Right atrium auricular region (tissue), 2 donors: ENCODE data around the gene PFDN5. TPM values are rescaled to one million over a fixed set of nuclear protein-coding genes. Genes with fewer than 3 reads are reported as not detected.

ENCODE experiments used
- DNase-seq: peaks from one replicate; pipeline ENCODE4 v3.0.0-alpha.2; 2019; ENCODE audit warnings: low spot score
- H3K27ac ChIP-seq, 2 donors: fragments of 200-600 bp; sonication (generic); 1 replicate in 1 of 2; 2 replicates in 1 of 2; pipeline ENCODE4 v1.5.1; 2016 to 2019
- H3K27me3 ChIP-seq, 2 donors: fragments of 200-600 bp; sonication (generic); one replicate each; pipeline versions ENCODE4 v1.5.1 to v1.6.0; 2017 to 2019
- H3K36me3 ChIP-seq: fragments of 200-600 bp; sonication (generic); one replicate; pipeline ENCODE4 v1.5.1; 2016
- H3K4me1 ChIP-seq, 2 donors: fragments of 200-600 bp; sonication (generic); one replicate each; pipeline versions ENCODE4 v1.5.1 to v1.6.0; 2017 to 2019
- H3K4me3 ChIP-seq, 2 donors: fragments of 200-600 bp; sonication (generic); 1 replicate in 1 of 2; 2 replicates in 1 of 2; pipeline ENCODE4 v1.5.1; 2017 to 2019; ENCODE audit warnings: mild to moderate bottlenecking in 1 of 2, moderate library complexity in 1 of 2
- H3K9me3 ChIP-seq, 2 donors: fragments of 200-600 bp; sonication (generic); one replicate each; pipeline ENCODE4 v1.5.1; 2019
- total RNA-seq, 2 donors: library from RNA; depleted of rRNA; stranded (reverse); fragments of >200 nt; gene quantifications; one replicate each; pipeline ENCODE4 v1.1.0, GENCODE V29; 2016
- TF ChIP-seq, protein P1 (sequence below), 2 donors: fragments of 200-600 bp; sonication (generic); IDR thresholded peaks; one replicate each; pipeline ENCODE4 v1.5.1; 2019; ENCODE audit warnings: antibody characterized with exemption in 2 of 2

Gene PFDN5
- total RNA-seq, 2 donors from 2014 or later, result 416 to 549 TPM

DNA sequence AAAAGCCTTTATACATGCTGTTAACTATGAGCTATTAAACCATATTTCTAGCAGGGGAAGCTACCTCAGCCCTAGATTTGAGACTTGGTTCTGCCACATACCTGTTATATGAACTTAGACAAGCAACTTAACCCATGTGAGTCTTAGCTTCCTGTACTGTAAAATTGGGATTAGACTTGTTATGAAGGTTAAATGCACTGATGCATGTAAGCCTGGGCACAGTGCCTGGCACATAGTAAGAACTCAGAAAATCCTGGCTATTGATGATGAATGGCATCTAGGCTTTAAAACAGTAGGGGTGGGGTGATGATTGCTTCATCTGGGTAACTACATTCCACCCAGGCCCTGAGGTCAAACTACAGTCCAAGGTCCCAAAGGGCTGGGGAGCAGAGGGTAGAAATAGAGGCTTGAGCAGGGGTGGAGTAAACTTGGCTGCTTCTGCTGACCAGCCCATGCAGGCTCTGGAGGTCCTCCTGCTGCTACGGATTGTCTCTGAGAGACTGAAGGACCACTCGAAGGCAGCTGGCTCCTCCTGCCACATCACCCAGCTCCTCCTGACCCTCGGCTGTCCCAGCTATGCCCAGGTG is 16.0 kb upstream of the PFDN5 start:
- H3K36me3 ChIP-seq, result no peaks in the 10 kb centered on the region
- H3K27me3 ChIP-seq, result no peaks in the 10 kb centered on the region
- no peak for DNase-seq
- no peaks in the 10 kb centered on the region for H3K9me3 ChIP-seq
- no peaks in the 10 kb centered on the region for H3K4me1 ChIP-seq
- no peak overlapping the region for H3K27ac ChIP-seq
- TF ChIP-seq, protein P1, sequence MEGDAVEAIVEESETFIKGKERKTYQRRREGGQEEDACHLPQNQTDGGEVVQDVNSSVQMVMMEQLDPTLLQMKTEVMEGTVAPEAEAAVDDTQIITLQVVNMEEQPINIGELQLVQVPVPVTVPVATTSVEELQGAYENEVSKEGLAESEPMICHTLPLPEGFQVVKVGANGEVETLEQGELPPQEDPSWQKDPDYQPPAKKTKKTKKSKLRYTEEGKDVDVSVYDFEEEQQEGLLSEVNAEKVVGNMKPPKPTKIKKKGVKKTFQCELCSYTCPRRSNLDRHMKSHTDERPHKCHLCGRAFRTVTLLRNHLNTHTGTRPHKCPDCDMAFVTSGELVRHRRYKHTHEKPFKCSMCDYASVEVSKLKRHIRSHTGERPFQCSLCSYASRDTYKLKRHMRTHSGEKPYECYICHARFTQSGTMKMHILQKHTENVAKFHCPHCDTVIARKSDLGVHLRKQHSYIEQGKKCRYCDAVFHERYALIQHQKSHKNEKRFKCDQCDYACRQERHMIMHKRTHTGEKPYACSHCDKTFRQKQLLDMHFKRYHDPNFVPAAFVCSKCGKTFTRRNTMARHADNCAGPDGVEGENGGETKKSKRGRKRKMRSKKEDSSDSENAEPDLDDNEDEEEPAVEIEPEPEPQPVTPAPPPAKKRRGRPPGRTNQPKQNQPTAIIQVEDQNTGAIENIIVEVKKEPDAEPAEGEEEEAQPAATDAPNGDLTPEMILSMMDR (IDR thresholded peaks at IDR 0.05), result no peak
- H3K4me3 ChIP-seq, result no peak overlapping the region

DNA sequence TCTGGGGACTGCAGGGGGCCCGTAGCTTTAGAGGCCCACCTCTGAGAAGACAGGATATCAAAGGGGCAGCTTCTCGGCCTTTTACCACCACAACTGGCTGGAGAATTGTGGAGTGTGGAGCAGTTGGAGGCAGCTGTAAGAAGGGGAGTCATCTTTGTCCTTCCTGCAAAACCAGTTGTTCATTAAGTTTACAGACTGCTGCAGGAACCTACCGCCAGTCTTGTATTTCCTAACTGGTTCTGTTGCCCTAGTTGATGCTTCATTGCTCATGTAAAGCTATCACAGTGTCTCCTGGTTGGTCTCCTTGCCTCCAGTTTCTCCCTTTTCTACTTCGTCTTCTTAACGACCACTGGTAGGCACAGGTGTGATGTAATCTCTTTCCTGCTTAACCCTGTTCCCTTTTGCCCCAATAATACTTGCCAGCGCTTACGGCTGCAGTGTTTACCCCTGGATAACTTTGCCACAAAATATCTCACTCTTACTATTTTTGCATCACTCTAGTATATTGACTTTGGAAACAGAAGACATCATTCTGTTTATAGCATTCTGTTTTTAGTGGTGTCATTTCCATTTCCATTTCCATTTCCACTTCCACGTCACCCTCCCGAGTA is 15.3 kb upstream of the PFDN5 start:
- Histone ChIP-seq H3K9me3 (no peaks in the 10 kb centered on the region), H3K36me3 (no peaks in the 10 kb centered on the region), H3K4me3 (no peak overlapping the region), H3K27me3 (no peaks in the 10 kb centered on the region), H3K27ac (no peak overlapping the region), H3K4me1 (no peaks in the 10 kb centered on the region)
- DNase-seq, result no peak
- TF ChIP-seq, protein P1 (IDR thresholded peaks at IDR 0.05), result no peak

DNA sequence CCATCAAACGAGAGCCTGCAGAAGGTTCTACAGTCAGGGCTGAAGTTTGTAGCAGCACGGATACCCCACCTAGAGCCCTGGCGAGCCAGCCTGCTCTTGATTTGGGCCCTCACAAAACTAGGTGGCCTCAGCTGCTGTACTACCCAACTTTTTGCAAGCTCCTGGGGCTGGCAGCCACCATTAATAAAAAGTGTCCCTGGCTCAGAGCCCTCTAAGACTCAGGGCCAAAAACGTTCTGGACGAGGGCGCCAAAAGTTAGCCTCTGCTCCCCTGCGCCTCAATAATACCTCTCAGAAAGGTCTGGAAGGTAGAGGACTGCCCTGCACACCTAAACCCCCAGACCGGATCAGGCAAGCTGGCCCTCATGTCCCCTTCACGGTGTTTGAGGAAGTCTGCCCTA is 8.9 kb upstream of the PFDN5 start:
- Histone ChIP-seq H3K4me3 (no peak overlapping the region), H3K27ac (no peak overlapping the region), H3K27me3 (no peaks in the 10 kb centered on the region), H3K9me3 (no peaks in the 10 kb centered on the region), H3K36me3 (no peaks in the 10 kb centered on the region), H3K4me1 (no peaks in the 10 kb centered on the region)
- no peak for DNase-seq
- TF ChIP-seq, protein P1 (IDR thresholded peaks at IDR 0.05), result no peak

DNA sequence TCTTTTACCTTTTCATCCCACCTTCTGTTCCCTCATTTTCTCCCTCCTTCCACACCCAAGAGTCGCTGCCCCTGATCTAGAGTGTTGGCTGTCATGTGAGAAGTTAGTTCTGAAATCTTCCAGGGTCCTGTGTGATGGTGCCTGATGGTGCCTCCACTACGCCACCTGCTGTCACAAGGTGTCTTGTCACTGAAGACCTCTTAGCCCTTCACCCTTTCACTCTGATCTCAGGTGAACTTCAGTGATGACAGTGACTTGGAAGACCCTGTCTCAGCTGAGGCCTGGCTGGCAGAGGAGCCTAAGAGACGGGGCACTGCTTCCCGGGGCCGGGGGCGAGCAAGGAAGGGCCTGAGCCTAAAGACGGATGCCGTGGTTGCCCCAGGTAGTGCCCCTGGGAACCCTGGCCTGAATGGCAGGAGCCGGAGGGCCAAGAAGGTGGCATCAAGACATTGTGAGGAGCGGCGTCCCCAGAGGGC is 7.6 kb upstream of the PFDN5 start:
- peak; percentile 66 for DNase-seq
- TF ChIP-seq, protein P1 (IDR thresholded peaks at IDR 0.05), result peak; percentile 47 to 73
- H3K36me3 ChIP-seq, result no peaks in the 10 kb centered on the region
- H3K4me1 ChIP-seq, result no peaks in the 10 kb centered on the region
- H3K27me3 ChIP-seq, result no peaks in the 10 kb centered on the region
- no peaks in the 10 kb centered on the region for H3K9me3 ChIP-seq
- H3K4me3 ChIP-seq, result no peak overlapping the region
- H3K27ac ChIP-seq, result no peak overlapping the region

DNA sequence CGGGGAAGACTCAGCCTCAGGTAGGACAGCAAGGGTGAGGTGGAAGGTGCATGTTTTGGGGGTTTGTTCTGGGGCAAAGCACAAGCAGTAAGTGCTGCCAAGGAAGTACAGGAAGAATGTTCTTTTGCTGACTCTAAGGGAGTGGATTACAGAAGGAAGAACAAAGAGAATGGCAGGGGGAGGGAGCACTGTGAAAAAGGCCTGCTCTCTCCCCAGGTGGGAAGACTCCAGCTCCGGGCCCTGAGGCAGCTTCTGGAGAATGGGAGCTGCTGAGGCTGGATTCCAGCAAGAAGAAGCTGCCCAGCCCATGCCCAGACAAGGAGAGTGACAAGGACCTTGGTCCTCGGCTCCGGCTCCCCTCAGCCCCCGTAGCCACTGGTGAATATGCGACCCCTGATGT is 7.0 kb upstream of the PFDN5 start:
- Histone ChIP-seq H3K27ac (no peak overlapping the region), H3K36me3 (no peaks in the 10 kb centered on the region), H3K4me1 (no peaks in the 10 kb centered on the region), H3K9me3 (no peaks in the 10 kb centered on the region), H3K4me3 (no peak overlapping the region), H3K27me3 (no peaks in the 10 kb centered on the region)
- TF ChIP-seq, protein P1 (IDR thresholded peaks at IDR 0.05), result no peak
- no peak for DNase-seq

DNA sequence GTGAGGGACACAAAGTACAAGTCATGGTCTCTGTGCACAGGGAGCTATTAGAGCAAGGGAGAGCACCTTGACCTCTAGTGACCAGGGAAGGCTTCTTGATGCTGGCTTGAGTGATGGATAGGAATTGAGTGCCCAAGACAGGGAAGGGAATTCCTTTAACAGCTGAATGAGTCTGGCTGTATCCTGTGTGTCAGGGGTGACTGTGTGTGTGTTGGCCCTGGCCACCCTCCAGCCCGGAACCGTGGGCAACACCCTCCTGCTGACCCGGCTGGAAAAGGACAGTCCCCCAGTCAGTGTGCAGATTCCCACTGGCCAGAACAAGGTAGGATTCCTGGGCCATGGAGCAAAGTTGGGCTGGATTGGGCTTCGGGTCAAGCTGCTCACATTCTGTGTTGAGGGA is 5.5 kb upstream of the PFDN5 start:
- DNase-seq, result no peak
- Histone ChIP-seq H3K27me3 (no peaks in the 10 kb centered on the region), H3K36me3 (no peaks in the 10 kb centered on the region), H3K9me3 (no peaks in the 10 kb centered on the region), H3K4me1 (peaks cover 0 to 5% of the 10 kb centered on the region in 2 donors), H3K4me3 (no peak overlapping the region), H3K27ac (no peak overlapping the region)
- TF ChIP-seq, protein P1 (IDR thresholded peaks at IDR 0.05), result no peak
